Prostate gland (tissue), 2 donors: Measurements from ENCODE around the gene MUSTN1.

Experiments
- CTCF ChIP-seq, 4 experiments: fragments of 200-600 bp in 2 of 4; fragments of 450-650 bp in 2 of 4; sonication (generic) in 2 of 4; IDR thresholded peaks; 1 replicate in 3 of 4; 2 replicates in 1 of 4; pipeline ENCODE4 v1.5.1; 2016 to 2019; ENCODE audit warnings: antibody characterized with exemption in 4 of 4, mild to moderate bottlenecking in 2 of 4, moderate library complexity in 2 of 4
- POLR2A ChIP-seq: fragments of 450-650 bp; IDR thresholded peaks from one replicate; pipeline ENCODE4 v1.6.1; 2016; ENCODE audit warnings: antibody characterized with exemption, mild to moderate bottlenecking
- POLR2AphosphoS5 ChIP-seq: sonication (generic); formaldehyde crosslinking; IDR thresholded peaks from one replicate; pipeline ENCODE4 v1.6.1; 2017; ENCODE audit warnings: antibody characterized with exemption

- TF ChIP-seq CTCF (IDR thresholded peaks at IDR 0.05) (no peak), POLR2A (no peak), POLR2AphosphoS5 (no peak)
Observed at GRCh38 chr3:52856666-52857065, 21.8 kb upstream of the MUSTN1 start.
